H54 (cell line): ENCODE data around the gene PDXK.

Experiments
- DNase-seq: peaks from one replicate; pipeline ENCODE4 v3.0.0; 2011; ENCODE audit warnings: low spot score, mixed read lengths; ENCODE audit not compliant: insufficient read length
- FAIRE-seq: peaks from 3 replicates; lab custom pipeline; 2011; peaks lifted over from hg19 to GRCh38; lab: Jason Lieb, UNC
- POLR2A ChIP-seq: IDR thresholded peaks from 2 replicates; pipeline ENCODE4 v1.6.1; 2011; ENCODE audit warnings: low read depth, mild to moderate bottlenecking, low read length

PDXK gene

DNA sequence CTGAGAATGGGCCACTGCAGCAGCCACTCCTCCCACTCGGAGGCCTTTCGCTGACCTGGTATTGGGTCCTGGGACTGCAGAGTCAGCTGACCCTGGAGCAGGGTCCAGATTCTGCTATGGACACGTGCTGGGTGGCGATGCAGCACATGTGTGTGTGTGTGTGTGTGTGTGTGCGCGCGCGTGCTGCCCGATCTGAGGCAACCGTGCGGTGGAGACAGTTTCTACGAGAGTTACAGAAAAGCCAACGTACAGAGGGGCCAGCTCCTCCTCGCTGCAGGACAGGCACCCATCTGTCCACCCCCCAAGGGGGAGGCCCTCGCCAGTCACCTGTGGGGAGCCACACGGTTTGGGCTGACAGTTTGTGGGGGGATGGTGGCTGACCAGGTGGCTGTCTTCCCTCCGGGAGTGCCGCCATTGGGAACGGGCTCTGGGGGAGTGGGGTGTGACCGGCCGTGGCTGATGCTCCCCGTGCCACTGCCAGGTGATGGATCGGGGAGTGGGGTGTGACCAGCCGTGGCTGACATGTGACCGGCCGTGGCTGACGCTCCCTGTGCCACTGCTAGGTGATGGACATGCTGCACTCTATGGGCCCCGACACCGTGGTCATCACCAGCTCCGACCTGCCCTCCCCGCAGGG lies 33.1 kb downstream of the PDXK start:
- FAIRE-seq (no peak), DNase-seq (no peak)
- no peak for TF ChIP-seq POLR2A

DNA sequence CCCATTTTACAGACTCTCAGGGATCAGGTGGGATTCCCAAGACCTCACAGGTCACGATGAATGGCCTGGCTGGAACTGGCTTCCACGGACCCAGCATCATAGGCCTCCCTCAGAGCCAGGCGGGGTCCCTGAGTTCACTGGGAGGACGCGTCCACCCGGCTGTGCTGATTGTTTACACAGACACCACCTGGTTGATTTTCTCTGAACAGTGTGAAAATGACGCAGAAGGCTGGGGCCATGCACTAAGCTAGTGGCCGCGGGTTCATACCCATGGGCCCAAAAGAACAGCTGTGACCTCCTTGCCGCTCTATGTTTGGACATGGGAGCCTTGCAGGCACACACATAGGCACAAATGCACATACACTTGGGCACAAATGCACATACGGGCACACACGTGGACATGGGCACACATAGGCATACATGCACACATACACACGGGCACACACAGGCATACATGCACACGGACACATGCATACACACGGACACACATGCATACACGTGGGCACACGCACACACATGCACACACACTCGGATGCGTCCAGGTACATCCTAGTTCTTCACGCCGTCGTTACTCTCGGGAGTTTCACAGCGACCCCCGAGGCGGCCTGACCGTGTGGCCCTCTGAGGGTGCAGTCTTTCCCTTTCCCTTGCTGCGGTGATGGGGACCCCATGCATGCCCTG lies 34.0 kb downstream of the PDXK start:
- FAIRE-seq (no peak), DNase-seq (no peak)
- no peak for TF ChIP-seq POLR2A

DNA sequence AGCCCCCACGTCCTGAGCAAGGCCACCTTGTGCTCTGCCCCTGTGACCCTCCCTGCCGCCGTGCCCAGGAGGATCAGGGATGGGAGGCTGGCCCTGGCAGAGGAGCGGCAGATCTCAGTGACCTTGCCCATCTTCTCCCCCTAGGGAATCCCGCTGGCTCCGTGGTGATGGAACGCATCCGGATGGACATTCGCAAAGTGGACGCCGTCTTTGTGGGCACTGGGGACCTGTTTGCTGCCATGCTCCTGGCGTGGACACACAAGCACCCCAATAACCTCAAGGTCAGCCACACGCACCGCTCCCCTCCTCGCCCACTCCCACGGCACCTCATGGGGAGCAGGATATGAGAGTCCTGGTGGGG lies 34.5 kb downstream of the PDXK start:
- DNase-seq (no peak), FAIRE-seq (no peak)
- no peak for TF ChIP-seq POLR2A

DNA sequence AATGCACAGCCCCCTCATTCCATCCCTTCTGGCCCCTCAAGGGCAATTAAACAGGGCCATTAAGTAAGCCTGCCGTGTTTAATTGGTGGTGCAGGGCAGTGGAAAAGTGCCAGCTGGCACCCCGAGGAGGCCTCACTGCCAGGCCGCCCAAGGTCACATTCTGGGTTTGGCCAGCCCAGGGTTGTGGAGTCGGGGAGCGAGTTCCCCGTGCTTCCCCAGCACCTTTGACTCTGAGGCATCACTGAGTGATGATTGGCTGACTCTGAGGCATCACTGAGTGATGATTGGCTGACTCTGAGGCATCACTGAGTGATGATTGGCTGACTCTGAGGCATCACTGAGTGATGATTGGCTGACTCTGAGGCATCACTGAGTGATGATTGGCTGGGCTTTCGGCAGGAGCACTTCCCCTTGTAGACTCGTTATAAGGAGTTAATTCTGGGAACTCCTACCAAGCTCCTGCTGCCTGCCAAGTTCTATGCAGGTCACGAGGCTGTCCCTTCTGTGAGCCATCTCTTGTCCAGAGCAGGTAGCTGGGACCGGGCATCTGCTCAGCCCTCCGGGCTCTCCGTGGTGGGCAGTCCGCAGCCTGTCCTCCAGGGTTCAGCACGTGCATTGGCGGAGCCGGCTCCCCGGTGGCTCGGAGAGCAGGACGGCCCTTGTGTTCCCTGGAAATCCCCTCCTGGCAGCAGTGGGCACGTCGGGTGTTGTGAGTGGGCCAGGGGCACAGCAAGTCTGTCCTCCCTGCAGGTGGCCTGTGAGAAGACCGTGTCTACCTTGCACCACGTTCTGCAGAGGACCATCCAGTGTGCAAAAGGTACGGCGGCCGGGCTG lies 36.2 kb downstream of the PDXK start:
- TF ChIP-seq POLR2A: no peak
- DNase-seq (no peak), FAIRE-seq (no peak)

DNA sequence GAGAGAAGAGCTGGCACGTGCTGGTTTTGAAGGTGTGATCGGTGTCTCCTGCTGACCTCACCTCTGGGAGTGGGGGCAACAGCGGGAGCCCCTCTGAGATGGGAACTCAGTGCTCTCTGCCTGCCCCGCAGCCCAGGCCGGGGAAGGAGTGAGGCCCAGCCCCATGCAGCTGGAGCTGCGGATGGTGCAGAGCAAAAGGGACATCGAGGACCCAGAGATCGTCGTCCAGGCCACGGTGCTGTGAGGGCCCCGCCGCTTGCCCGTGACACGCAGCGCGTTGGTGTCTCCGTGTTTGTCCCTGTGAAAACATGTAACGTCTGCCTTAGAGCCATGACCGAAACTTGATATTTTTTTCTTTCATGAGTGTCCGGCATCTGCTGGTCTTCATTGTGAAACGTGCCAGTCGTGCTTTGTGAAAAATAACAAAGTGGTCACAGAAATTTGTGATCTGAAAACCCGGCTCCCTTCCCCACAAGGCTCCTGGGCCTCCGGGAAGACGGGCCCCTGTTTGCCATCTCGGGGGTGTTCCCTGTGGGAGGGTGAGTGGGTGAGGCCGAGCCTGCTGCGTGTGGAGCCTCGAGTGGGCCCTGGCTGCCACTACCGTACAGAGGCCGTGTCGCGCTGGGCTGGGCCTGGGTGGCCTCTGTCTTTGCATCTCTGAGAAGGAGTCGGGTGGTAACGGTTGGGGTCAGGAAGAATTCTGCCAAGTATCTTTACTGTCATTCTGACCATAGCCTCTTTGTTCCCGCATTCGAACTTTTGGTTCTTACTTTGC lies 37.1 kb downstream of the PDXK start:
- DNase-seq (no peak), FAIRE-seq (no peak)
- TF ChIP-seq POLR2A: no peak

DNA sequence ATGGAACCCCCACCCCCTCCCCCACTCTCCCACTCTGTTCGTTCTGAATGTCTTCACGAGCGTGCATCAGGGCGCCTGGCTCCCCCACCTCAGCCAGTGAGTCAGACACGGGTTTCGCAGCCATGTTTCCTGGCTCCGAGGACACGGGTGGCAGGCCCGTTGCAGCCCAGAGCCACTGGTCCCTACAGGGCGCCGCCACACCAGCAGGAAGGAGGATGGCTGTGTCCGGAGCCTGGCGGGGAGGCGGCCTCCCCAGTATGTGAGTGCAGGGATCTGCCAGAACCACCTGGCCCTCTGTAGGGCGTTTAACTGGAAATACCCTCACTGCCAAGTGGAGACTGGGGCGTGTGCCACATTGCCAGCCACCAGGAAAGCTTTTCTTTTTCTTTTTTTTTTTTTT lies 38.7 kb downstream of the PDXK start:
- FAIRE-seq: no peak
- no peak for TF ChIP-seq POLR2A
- DNase-seq: no peak

DNA sequence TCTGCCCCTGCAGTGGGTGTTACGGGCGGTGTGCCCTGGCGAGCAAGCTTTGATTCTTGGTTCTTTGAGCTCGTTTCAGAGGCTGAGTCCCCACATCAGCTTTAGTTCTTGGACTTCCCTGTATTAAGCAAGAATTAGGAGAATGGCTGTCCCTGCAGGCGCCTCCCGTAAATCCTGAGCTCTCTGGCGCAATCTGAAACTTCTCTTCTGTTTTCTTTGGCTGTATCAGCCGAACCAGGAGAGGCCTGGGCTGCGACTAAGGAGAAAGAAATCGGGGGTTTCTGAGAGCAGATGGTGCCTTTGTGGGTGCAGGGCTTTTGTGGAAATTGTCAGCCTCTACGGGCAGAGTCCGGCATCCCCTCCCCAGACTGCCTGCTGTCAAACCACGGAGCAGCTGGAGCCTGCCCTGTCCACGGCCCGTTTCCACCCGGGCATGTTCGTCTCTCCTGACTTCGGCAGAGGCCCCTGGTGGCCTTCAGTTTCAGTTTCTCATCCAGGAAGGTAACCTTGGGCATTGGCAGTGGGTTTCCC lies 39.2 kb downstream of the PDXK start:
- FAIRE-seq (no peak), DNase-seq (no peak)
- no peak for TF ChIP-seq POLR2A

DNA sequence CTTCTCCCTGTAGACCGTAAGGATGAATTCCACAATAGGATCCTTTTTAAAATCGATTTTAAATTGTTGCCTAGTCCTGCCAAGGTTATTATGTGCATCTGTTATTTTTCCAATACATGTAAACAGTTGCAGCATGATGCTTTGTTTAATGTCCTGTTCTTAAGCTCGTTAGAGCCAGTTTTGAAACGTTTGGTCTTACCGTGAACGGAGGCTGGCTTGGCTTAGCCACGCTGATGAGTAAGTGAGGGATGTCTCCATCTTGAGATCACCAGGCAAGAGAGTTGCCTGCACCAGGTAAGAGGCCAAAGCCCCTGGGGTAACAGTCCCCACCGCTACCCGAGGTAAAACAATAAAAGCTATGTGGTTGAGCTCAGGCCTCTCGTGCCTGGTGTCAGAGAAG lies 39.9 kb downstream of the PDXK start:
- DNase-seq (no peak), FAIRE-seq (no peak)
- TF ChIP-seq POLR2A: no peak

DNA sequence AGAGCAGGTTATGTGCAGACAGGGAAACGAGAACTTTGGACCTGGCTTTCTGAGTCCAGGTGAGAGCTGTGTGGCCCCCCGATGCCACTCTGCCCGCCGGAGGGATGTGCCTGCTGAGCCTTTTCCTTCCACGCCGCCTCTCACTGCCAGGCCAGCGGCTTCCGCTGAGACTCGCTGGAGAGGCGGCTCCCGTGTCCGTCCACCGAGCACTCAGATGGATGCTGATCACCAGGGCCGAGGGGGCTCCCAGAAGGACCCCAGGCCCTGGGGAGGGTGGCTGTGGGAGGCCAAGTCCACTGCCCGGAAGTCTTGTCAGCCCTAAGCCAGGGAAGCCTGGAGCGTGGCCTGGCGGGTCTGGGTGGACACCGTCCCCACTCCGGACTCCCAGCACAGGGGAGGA lies 40.7 kb downstream of the PDXK start:
- TF ChIP-seq POLR2A: no peak
- no peak for DNase-seq
- FAIRE-seq: no peak

DNA sequence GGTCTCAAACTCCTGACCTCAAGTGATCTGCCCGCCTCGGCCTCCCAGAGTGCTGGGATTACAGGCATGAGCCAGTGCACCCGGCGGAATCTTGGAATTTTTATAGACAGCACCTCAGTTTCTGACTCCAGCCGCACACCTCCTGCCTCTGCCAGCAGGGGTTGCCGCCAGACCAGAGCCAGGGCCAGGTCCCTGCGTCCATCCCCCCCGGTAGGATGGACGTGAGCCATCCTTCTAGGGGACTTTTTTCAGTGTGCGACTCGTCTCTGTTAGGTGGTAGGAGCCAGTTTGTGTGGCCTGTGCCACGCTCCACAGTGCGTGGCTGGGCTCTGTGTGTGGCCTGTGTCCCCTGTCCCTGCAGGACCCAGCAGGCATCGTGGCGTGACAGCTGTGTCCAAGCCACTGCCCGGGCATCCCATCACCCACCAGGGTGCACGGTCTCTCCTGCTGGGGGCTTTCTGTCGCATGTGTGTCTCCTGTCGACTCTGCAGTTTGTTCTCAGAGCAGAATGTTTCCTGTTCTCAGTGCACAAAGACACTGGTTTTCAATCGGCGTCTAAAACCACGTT lies 41.5 kb downstream of the PDXK start:
- no peak for FAIRE-seq
- TF ChIP-seq POLR2A: no peak
- DNase-seq: no peak

DNA sequence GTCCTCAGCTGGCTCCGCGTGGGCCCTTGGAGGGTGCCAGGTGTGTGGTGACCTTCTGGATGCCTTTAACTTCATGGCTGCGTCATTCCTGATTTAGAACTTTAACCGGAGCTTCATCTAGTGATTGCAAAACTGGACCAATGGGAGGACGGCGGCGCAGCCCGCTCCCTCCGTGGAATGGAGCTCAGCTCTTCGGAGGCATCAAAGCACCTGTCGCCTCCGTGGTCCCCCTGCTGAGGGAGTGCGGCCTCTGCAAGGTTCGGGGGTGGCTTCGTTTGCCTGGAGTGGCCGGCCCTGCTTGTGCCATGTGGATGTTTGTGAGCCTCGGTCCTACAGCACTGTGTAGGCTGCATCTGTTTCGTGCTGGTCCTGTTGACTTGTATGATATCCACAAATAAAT lies 43.0 kb downstream of the PDXK start:
- no peak for TF ChIP-seq POLR2A
- FAIRE-seq (no peak), DNase-seq (no peak)

DNA sequence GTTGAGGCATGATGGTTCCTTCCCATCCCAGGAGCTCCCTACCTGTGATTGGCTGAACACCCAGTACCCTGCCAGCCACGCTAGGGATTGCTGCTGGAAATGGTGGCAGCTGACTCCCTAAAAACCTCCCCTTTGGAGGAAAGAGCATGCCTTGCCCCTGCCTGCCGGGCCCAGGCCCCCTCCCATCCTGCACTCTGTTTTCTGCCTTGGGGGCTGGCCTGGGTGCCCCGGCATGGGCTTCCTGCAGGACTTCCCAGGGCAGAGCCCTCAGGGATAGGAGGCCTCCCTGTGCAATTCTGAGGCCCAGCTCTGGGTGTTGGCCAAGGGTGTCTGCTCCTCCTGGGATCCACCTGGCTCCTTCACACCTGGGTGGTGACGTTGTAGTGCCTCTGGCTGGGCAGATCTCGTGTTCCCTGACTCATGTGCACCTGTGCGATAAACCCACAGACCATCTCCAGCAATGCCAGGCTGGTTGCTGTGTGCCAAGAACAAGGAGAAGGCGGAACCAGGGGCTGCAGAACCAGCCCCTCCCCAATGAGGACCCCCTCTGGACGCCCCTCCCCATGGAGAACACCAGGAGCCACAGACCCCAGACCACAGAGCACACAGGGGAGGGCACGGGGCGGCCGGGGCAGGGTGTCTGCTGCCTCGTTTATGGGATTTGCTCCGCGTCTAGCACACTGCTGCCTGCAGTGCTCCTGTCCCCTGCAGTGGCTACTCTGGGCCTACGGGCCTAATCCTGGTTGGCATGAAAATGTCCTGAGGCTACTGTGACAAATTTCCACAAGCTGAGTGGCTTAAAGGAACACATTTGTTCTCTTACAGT lies 43.6 kb downstream of the PDXK start:
- no peak for DNase-seq
- no peak for FAIRE-seq
- no peak for TF ChIP-seq POLR2A
